MM.1S (cell line): Measurements from ENCODE around the gene ISG20.

Source experiments
- CTCF ChIP-seq: fragments of 300-600 bp; sonication (generic); IDR thresholded peaks from 2 replicates; pipeline ENCODE4 v1.5.1; 2016; ENCODE audit warnings: antibody characterized with exemption, low read length, mixed read lengths
- EZH2phosphoT487 ChIP-seq: fragments of 300-600 bp; sonication (generic); IDR thresholded peaks from 2 replicates; pipeline ENCODE4 v1.6.1; 2018; ENCODE audit warnings: antibody characterized with exemption, low read length

DNA sequence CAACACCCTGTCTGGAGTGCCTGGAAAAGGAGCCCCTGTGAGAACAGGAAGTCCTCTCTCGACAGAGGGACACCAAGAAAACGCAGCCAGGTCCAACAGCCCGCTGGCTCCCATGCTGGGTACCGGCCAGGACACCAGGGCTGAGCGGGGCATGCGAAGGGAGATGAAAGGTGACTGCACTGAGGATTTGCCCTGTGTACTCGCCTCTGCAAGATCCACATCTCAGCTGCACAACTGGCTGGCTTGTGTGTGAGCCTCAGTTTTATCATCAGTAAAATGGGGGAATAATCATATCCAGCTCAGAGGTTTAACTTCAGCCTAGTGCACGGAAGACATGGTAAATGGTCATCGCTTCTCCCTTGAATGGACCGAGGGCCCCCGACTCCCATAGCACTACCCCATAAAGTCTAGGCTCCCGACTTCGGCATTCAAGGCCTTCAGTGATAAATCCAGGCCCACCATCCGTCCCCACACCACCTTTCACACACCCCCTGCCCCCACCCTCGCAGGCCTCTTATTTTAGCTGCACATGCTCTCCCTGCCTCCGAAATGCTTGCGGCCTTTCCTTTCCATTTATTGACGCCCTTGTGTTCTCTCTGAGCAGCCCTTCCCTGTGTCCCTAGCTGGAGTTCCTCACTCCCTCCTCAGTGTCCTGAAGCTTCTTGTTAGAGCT, 15.8 kb downstream of the ISG20 start:
- TF ChIP-seq CTCF (no peak), EZH2phosphoT487 (no peak)
